ENCODE measurements around the gene FHOD3.

FHOD3 gene

DNA sequence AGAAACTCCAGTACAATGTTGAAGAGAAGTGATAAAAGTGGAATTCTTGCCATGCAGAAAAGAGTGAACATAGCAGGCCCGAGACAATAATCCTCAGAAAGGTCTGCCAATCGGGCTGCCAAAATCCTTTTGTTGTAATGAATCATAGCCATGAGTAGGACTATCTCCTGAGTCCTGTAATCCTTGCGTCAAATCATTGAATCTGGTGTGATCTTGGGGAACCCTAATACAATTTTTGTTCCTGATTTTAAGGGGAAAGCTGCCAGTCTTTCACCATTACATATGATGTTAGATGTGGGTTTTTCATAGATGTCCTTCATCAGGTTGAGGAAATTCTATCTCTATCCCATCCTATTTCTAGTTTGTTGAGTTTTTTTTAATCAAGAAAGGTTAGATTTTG, 529.0 kb downstream of the FHOD3 start:
- no peak for DNase-seq (ENCODE audit: low read depth in 2 of 2)

DNA sequence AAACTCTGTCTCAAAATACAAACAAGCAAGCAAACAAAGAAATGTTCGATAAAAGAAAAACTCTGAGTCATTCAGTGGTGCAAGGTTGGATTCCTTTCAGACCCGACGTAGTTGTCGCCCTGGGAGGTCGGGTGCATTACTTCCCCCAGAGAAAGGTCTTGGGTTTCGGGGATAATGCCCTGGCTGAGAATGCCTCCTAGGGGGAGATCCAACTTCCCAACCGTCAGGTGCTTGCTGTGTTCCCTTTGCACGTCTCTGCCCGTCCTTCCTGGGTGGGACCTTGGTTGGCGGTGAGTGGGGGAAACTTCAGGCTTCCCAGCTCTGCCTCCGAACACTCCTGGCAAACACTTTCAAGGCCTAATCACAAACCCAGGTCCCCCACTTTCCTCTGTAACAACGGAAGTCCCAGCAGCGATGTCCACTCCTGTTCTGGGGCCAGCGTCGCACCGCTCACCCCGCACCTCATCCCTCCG, 530.7 kb downstream of the FHOD3 start:
- DNase-seq (ENCODE audit: low read depth in 2 of 2) = peak; percentile 3 to 7

DNA sequence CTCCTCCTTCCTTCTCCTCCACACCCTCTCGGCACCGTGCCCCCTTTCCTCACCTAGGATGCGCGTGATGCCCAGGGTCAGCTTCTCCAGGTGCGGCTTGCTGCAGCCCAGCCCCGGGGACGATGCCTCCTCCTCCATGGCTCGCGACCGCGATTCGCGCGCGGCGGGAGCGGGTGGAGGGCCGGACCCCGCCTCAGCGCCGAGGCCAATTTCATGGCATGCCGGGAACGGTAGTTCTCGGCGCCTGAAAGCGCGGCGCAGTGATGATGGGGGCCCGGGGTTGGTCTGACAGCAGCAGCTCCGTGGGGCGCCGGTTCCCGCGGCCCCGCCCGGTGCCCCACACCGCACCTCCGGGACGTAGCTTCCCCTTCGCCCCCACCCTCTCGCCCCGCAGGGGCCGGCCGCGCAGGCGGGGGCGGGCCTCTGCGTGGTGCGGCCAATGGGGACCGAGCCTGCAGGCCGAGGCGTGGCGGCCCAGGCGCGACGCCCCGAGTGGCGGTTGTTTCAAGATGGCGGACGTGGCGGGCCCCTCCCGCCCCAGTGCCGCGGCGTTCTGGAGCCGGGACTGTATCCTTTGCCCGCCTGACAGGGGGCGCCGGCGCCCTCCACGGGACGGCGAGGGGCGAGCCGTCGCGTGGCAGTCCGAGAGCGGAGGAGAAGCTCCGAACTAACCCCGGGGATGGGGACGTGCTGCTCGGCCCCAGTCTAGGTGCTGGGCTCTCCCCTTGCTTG, 531.3 kb downstream of the FHOD3 start, which contains the start of the genes KIAA1328 and TPGS2:
TSS of gene KIAA1328 (plus strand) at position 498 of the 732 bp plus-strand sequence. CDS start at position 510, 12 bp downstream.
TSS of gene TPGS2 (minus strand) at position 373 of the 732 bp plus-strand sequence. CDS start at position 138, 235 bp downstream.
- DNase-seq (ENCODE audit: low read depth in 2 of 2) = peak; percentile 74 to 81

Data from stimulated activated CD4-positive, alpha-beta T cell treated with anti-CD3 and anti-CD28 coated beads, Interleukin-15, amount 100 ng/mL, for 48 hours (primary cell).